OCI-LY7 (cell line): Measurements from ENCODE around the gene ATP11A. TPM values are rescaled to one million over a fixed set of nuclear protein-coding genes. Genes with fewer than 3 reads are reported as not detected.

Experiments used
- BruUV-seq: library from RNA; stranded (reverse); fragments of 400-500 nt; replicated peaks from 2 replicates; lab custom pipeline; 2021; lab: Mats Ljungman, UMichigan
- CTCF ChIA-PET: fragments of 300-600 bp; sonication (Branson Sonifier 250); formaldehyde crosslinking; loops from one replicate; lab custom pipeline; 2022; ENCODE audit warnings: antibody characterized with exemption; ENCODE audit not compliant: unreplicated experiment; lab: Charles Lee
- POLR2A ChIA-PET: fragments of 300-600 bp; sonication (Branson Sonifier 250); formaldehyde crosslinking; loops from one replicate; lab custom pipeline; 2022; ENCODE audit warnings: antibody characterized with exemption; lab: Charles Lee
- DNase-seq: peaks from one replicate; pipeline ENCODE4 v3.0.0-alpha.2; 2015; ENCODE audit warnings: low spot score
- H2AFZ ChIP-seq: fragments of 200-600 bp; sonication (generic), shearing (Covaris generic); 2 replicates; pipeline ENCODE4 v1.6.1; 2014; ENCODE audit warnings: mild to moderate bottlenecking, antibody characterized with exemption, low read length, moderate library complexity
- H3K27ac ChIP-seq: fragments of 200-600 bp; sonication (generic); 2 replicates; pipeline ENCODE4 v1.5.1; 2014; ENCODE audit warnings: mixed run types, low read depth, mild to moderate bottlenecking, moderate library complexity, low read length, inconsistent platforms; ENCODE audit not compliant: poor library complexity, severe bottlenecking
- H3K36me3 ChIP-seq: fragments of 200-600 bp; sonication (generic); 2 replicates; pipeline ENCODE4 v1.6.1; 2014; ENCODE audit warnings: mild to moderate bottlenecking, antibody characterized with exemption, low read length, moderate library complexity, mixed read lengths; ENCODE audit not compliant: insufficient read depth
- H3K4me1 ChIP-seq: fragments of 200-600 bp; sonication (generic); 2 replicates; pipeline ENCODE4 v1.5.1; 2014; ENCODE audit warnings: mild to moderate bottlenecking, low read length; ENCODE audit not compliant: insufficient read depth, poor library complexity, severe bottlenecking
- H3K4me2 ChIP-seq: fragments of 200-600 bp; sonication (generic); 2 replicates; pipeline ENCODE4 v1.6.1; 2014; ENCODE audit warnings: mild to moderate bottlenecking, low read length
- H3K4me3 ChIP-seq: fragments of 200-600 bp; sonication (generic); 2 replicates; pipeline ENCODE4 v1.5.1; 2014; ENCODE audit warnings: mild to moderate bottlenecking, low read depth, low read length; ENCODE audit not compliant: poor library complexity, severe bottlenecking
- H3K79me2 ChIP-seq: fragments of 200-600 bp; sonication (generic); 2 replicates; pipeline ENCODE4 v1.6.1; 2016; ENCODE audit warnings: low read depth, mild to moderate bottlenecking, low read length, moderate library complexity, mixed read lengths; ENCODE audit not compliant: insufficient read depth
- H3K9me2 ChIP-seq: fragments of 200-600 bp; sonication (generic); 2 replicates; pipeline ENCODE4 v1.6.1; 2016; ENCODE audit warnings: mild to moderate bottlenecking, low read length, mixed read lengths; ENCODE audit not compliant: insufficient read depth
- H3K9me3 ChIP-seq: fragments of 200-600 bp; sonication (generic); 2 replicates; pipeline ENCODE4 v1.6.1; 2014; ENCODE audit warnings: mild to moderate bottlenecking, mixed run types, low read length, mixed read lengths
- H4K20me1 ChIP-seq: fragments of 200-600 bp; sonication (generic); 2 replicates; pipeline ENCODE4 v1.6.1; 2014; ENCODE audit warnings: mild to moderate bottlenecking, antibody characterized with exemption, low read length, moderate library complexity, mixed read lengths; ENCODE audit not compliant: insufficient read depth
- EZH2phosphoT487 ChIP-seq: fragments of 200-600 bp; sonication (generic); IDR thresholded peaks from 2 replicates; pipeline ENCODE4 v1.6.1; 2018; ENCODE audit warnings: low read depth, borderline replicate concordance, mild to moderate bottlenecking, mixed run types, antibody characterized with exemption, low read length, moderate library complexity, mixed read lengths
- intact Hi-C: fragments of 100-400 bp; cut with micrococcal nuclease; formaldehyde crosslinking; loops from one replicate; pipeline ENCODE4 v1.10.0; 2022; ENCODE audit not compliant: unreplicated experiment
- total RNA-seq, 2 experiments: library from RNA; depleted of rRNA in 1 of 2; stranded (reverse); fragments of >200 nt in 1 of 2; shearing (Covaris generic) in 1 of 2; gene quantifications; 2 replicates each; pipeline ENCODE4 v1.2.3, GENCODE V29; 2014 to 2022
- TF ChIP-seq, protein P1 (sequence below): fragments of 200-600 bp; sonication (generic); conservative IDR thresholded peaks from 2 replicates; pipeline ENCODE4 v1.5.1; 2014; ENCODE audit warnings: mild to moderate bottlenecking, antibody characterized with exemption, low read length, moderate library complexity, mixed read lengths

ATP11A gene
- total RNA-seq, 2 experiments from 2014 or later, result 8.8 to 23.1 TPM

DNA sequence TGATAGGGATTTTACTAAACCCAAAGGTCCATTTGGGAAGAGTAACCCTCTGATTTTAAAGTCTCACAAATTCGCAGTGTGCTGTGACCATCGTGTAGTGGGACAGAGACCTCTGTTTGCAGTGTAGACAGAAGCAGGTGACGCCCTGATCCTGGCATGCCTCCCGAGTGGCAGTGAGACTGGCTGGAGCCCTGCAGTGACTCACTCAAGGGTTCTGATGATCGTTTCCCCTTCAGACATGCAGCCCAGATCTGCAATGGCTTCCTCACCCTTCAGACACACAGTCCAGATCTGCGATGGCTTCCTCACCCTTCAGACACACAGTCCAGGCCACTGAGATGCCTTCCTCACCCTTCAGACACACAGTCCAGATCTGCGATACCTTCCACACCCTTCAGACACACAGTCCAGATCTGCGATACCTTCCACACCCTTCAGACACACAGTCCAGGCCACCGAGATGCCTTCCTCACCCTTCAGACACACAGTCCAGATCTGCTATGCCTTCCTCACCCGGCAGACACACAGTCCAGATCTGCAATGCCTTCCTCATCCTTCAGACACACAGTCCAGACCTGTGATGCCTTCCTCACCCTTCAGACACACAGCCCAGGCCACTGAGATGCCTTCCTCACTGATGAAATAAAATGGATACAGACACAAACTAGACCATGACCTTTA, 125.2 kb downstream of the ATP11A start:
- Histone ChIP-seq H3K4me2 (no peak overlapping the region), H3K4me3 (no peak overlapping the region), H3K4me1 (no peaks in the 10 kb centered on the region), H3K27ac (no peak overlapping the region), H3K9me3 (no peaks in the 10 kb centered on the region), H4K20me1 (no peaks in the 10 kb centered on the region), H2AFZ (no peak overlapping the region), H3K36me3 (peaks cover 8% of the 10 kb centered on the region; the same call in 1 of the 2 replicates), H3K9me2 (no peaks in the 10 kb centered on the region), H3K79me2 (no peaks in the 10 kb centered on the region)
- TF ChIP-seq EZH2phosphoT487, result no peak
- TF ChIP-seq, protein P1, sequence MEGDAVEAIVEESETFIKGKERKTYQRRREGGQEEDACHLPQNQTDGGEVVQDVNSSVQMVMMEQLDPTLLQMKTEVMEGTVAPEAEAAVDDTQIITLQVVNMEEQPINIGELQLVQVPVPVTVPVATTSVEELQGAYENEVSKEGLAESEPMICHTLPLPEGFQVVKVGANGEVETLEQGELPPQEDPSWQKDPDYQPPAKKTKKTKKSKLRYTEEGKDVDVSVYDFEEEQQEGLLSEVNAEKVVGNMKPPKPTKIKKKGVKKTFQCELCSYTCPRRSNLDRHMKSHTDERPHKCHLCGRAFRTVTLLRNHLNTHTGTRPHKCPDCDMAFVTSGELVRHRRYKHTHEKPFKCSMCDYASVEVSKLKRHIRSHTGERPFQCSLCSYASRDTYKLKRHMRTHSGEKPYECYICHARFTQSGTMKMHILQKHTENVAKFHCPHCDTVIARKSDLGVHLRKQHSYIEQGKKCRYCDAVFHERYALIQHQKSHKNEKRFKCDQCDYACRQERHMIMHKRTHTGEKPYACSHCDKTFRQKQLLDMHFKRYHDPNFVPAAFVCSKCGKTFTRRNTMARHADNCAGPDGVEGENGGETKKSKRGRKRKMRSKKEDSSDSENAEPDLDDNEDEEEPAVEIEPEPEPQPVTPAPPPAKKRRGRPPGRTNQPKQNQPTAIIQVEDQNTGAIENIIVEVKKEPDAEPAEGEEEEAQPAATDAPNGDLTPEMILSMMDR, result no peak
- no peak for DNase-seq
- no TSS peak for BruUV-seq
- intact Hi-C loops, result no loop called here
- CTCF ChIA-PET, result no interaction called here
- POLR2A ChIA-PET, result no interaction called here

DNA sequence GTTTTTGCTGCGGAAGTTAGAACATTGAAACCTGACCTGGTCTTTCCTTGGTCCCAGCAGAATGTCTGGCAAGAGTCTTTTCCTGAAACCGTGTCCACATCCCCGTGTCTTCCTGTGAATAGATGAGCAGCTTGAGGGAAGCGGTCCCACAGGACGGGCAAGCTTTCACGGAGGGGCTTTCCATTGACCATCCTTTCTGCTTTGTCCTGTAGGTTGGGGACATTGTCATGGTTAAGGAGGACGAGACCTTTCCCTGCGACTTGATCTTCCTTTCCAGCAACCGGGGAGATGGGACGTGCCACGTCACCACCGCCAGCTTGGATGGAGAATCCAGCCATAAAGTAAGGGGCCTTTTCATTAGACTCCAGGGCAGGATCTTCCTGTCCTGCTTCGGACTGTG, 126.0 kb downstream of the ATP11A start:
- Histone ChIP-seq H3K9me2 (no peaks in the 10 kb centered on the region), H4K20me1 (no peaks in the 10 kb centered on the region), H3K4me3 (no peak overlapping the region), H3K4me2 (no peak overlapping the region), H3K27ac (no peak overlapping the region), H2AFZ (no peak overlapping the region), H3K79me2 (no peaks in the 10 kb centered on the region), H3K9me3 (no peaks in the 10 kb centered on the region), H3K36me3 (peaks cover 8% of the 10 kb centered on the region; the same call in 1 of the 2 replicates), H3K4me1 (no peaks in the 10 kb centered on the region)
- no TSS peak for BruUV-seq
- TF ChIP-seq, protein P1, result no peak
- no peak for TF ChIP-seq EZH2phosphoT487
- POLR2A ChIA-PET, result no interaction called here
- intact Hi-C loops, result no loop called here
- DNase-seq, result no peak
- CTCF ChIA-PET, result no interaction called here

DNA sequence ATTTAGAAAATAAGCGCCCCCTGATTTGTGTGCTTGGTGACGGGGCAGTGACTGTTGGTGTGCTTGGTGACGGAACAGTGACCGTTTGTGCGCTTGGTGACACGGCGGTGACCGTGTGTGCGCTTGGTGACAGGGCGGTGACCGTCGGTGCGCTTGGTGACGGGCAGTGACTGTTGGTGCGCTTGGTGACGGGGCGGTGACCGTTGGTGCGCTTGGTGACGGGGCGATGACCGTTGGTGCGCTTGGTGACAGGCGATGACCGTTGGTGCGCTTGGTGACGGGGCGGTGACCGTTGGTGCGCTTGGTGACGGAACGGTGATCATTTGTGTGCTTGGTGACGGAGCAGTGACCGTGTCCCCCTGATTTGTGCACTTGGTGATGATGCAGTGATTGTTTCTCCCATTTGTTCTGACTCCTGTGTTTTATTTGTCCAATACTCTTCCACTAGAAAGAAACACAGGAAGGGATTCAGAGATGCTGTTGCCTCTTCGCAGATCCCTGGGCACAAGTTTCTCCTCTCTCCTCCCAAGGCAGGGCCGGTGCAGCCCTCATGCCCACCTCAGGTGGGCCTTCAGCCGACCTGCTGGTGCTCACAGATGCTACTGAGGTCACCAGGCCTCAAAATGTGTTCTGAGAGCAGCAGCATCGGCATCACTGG, 128.3 kb downstream of the ATP11A start:
- Histone ChIP-seq H3K27ac (no peak overlapping the region), H3K36me3 (peaks cover 8% of the 10 kb centered on the region; the same call in 1 of the 2 replicates), H3K9me2 (no peaks in the 10 kb centered on the region), H3K4me1 (no peaks in the 10 kb centered on the region), H3K9me3 (no peaks in the 10 kb centered on the region), H3K4me2 (no peak overlapping the region), H4K20me1 (no peaks in the 10 kb centered on the region), H2AFZ (no peak overlapping the region), H3K4me3 (no peak overlapping the region), H3K79me2 (no peaks in the 10 kb centered on the region)
- BruUV-seq, result no TSS peak
- DNase-seq, result no peak
- intact Hi-C loops, result no loop called here
- ChIA-PET POLR2A (no interaction called here), CTCF (no interaction called here)
- TF ChIP-seq EZH2phosphoT487, result no peak
- TF ChIP-seq, protein P1, result no peak
